GM19324 (cell line): ENCODE measurements around the gene FAM151A.

ENCODE experiments used
- ATAC-seq: cut with Tn5 transposase; IDR thresholded peaks from one replicate; pipeline ENCODE4 v1.9.1; 2021; ENCODE audit warnings: mild to moderate bottlenecking, moderate library complexity; ENCODE audit not compliant: unreplicated experiment, low FRiP score

The FAM151A gene

GRCh38 chr1:54623216-54624007 lies at the start of gene FAM151A:
FAM151A (minus strand) TSS chr1:54623525; CDS start chr1:54623395, 130 bp downstream.
- ATAC-seq, result no peak

GRCh38 chr1:54671985-54672608 lies 48.8 kb upstream of the FAM151A start:
- ATAC-seq, result no peak

- no peak for ATAC-seq
These were observed 45.2 kb upstream of the FAM151A start for GRCh38 chr1:54668567-54668966.

- ATAC-seq, result no peak
These were observed 44.5 kb upstream of the FAM151A start for GRCh38 chr1:54667797-54668196.

- no peak for ATAC-seq
These were observed 43.0 kb upstream of the FAM151A start for GRCh38 chr1:54666333-54666732.

GRCh38 chr1:54665852-54666251 lies 42.5 kb upstream of the FAM151A start:
- no peak for ATAC-seq

- no peak for ATAC-seq
These were observed 41.0 kb upstream of the FAM151A start for GRCh38 chr1:54664364-54664763.

GRCh38 chr1:54663725-54664124 lies 40.4 kb upstream of the FAM151A start:
- no peak for ATAC-seq

- no peak for ATAC-seq
These were observed 35.0 kb upstream of the FAM151A start for GRCh38 chr1:54658164-54658913.

- ATAC-seq, result no peak
These were observed 29.7 kb upstream of the FAM151A start for GRCh38 chr1:54653036-54653435.

- no peak for ATAC-seq
These were observed 28.8 kb upstream of the FAM151A start for GRCh38 chr1:54652168-54652567.

GRCh38 chr1:54651608-54652007 lies 28.3 kb upstream of the FAM151A start:
- no peak for ATAC-seq

- ATAC-seq, result no peak
These were observed 27.1 kb upstream of the FAM151A start for GRCh38 chr1:54650417-54650816.

GRCh38 chr1:54649921-54650320 lies 26.6 kb upstream of the FAM151A start:
- ATAC-seq, result no peak

- no peak for ATAC-seq
These were observed 26.0 kb upstream of the FAM151A start for GRCh38 chr1:54649130-54649898.

- ATAC-seq, result no peak
These were observed 22.7 kb upstream of the FAM151A start for GRCh38 chr1:54645806-54646676.

- ATAC-seq, result no peak
These were observed 20.4 kb upstream of the FAM151A start for GRCh38 chr1:54643736-54644135.

- no peak for ATAC-seq
These were observed 17.8 kb upstream of the FAM151A start, which contains the start of gene MROH7 for GRCh38 chr1:54640863-54641836. MROH7 (plus strand) TSS chr1:54641786; CDS start chr1:54652927, 11,141 bp downstream.
